Neuronal stem cell (in vitro differentiated cells): ENCODE data around the gene ZNF200.
"Not testable (repeated sequence)": the region's sequence is repeated elsewhere in the genome, so short reads cannot be mapped to it uniquely, and the experiment has no call there.

ENCODE experiments used
- DNase-seq: peaks from one replicate; pipeline ENCODE4 v3.0.0-alpha.2; 2013; ENCODE audit warnings: low spot score
- H2AFZ ChIP-seq: one replicate; pipeline ENCODE4 v1.6.1; 2013; ENCODE audit warnings: mild to moderate bottlenecking, low read length, inconsistent platforms
- H2AK5ac ChIP-seq: 2 replicates; pipeline ENCODE4 v1.6.1; 2013; ENCODE audit warnings: low read depth, mild to moderate bottlenecking, inconsistent platforms, low read length, moderate library complexity, mixed read lengths
- H2BK120ac ChIP-seq: 2 replicates; pipeline ENCODE4 v1.6.1; 2013; ENCODE audit warnings: low read depth, mild to moderate bottlenecking, inconsistent platforms, low read length, moderate library complexity, mixed read lengths
- H2BK12ac ChIP-seq: one replicate; pipeline ENCODE4 v1.6.1; 2013; ENCODE audit warnings: low read length, inconsistent platforms
- H2BK15ac ChIP-seq: 2 replicates; pipeline ENCODE4 v1.6.1; 2013; ENCODE audit warnings: mild to moderate bottlenecking, low read length, inconsistent platforms, mixed read lengths
- H2BK5ac ChIP-seq: one replicate; pipeline ENCODE4 v1.6.1; 2013; ENCODE audit warnings: inconsistent platforms, mild to moderate bottlenecking, low read length, moderate library complexity
- H3K14ac ChIP-seq: one replicate; pipeline ENCODE4 v1.6.1; 2013; ENCODE audit warnings: low read length, inconsistent platforms
- H3K18ac ChIP-seq: 2 replicates; pipeline ENCODE4 v1.6.1; 2013; ENCODE audit warnings: low read length, inconsistent platforms
- H3K23ac ChIP-seq: 2 replicates; pipeline ENCODE4 v1.6.1; 2013; ENCODE audit warnings: low read depth, mild to moderate bottlenecking, mixed read lengths, low read length, inconsistent platforms; ENCODE audit not compliant: poor library complexity
- H3K27ac ChIP-seq: replicated peaks from 3 replicates; pipeline ENCODE4 v1.5.1; 2013; ENCODE audit warnings: low read length, inconsistent platforms
- H3K27me3 ChIP-seq, 3 experiments: 2 replicates each; pipeline ENCODE4 v1.6.1; 2013; ENCODE audit warnings: low read length in 3 of 3, mild to moderate bottlenecking in 2 of 3, inconsistent platforms in 1 of 3, low read depth in 1 of 3, mixed read lengths in 1 of 3, moderate library complexity in 1 of 3; ENCODE audit not compliant: control insufficient read depth in 3 of 3, insufficient read depth in 3 of 3
- H3K36me3 ChIP-seq, 2 donors: replicated peaks in 1 of 2; 2 replicates each; pipeline ENCODE4 v1.6.1; 2013; ENCODE audit warnings: low read length in 2 of 2; ENCODE audit not compliant: control insufficient read depth in 2 of 2, insufficient read depth in 2 of 2
- H3K4ac ChIP-seq: 2 replicates; pipeline ENCODE4 v1.6.1; 2013; ENCODE audit warnings: inconsistent platforms, mild to moderate bottlenecking, low read length, moderate library complexity
- H3K4me1 ChIP-seq, 2 donors: 1 replicate in 1 of 2; 2 replicates in 1 of 2; pipeline ENCODE4 v1.6.1; 2013; ENCODE audit warnings: low read length in 2 of 2, low read depth in 1 of 2; ENCODE audit not compliant: control insufficient read depth in 2 of 2, insufficient read depth in 1 of 2
- H3K4me2 ChIP-seq: one replicate; pipeline ENCODE4 v1.6.1; 2013; ENCODE audit warnings: mild to moderate bottlenecking, low read length, inconsistent platforms; ENCODE audit not compliant: insufficient read depth, poor library complexity, severe bottlenecking
- H3K4me3 ChIP-seq, 2 donors: 2 replicates each; pipeline ENCODE4 v1.5.1; 2013; ENCODE audit warnings: low read length in 2 of 2, mild to moderate bottlenecking in 2 of 2, inconsistent platforms in 1 of 2, moderate library complexity in 1 of 2
- H3K79me1 ChIP-seq: one replicate; pipeline ENCODE4 v1.6.1; 2013; ENCODE audit warnings: low read depth, mild to moderate bottlenecking, inconsistent platforms, low read length, moderate library complexity
- H3K9ac ChIP-seq: one replicate; pipeline ENCODE4 v1.6.1; 2013; ENCODE audit warnings: mild to moderate bottlenecking, low read depth, low read length, inconsistent platforms; ENCODE audit not compliant: poor library complexity
- H3K9me3 ChIP-seq, 2 donors: replicated peaks in 1 of 2; 2 replicates each; pipeline versions ENCODE3 to v1.6.1; 2013; ENCODE audit warnings: low read length in 2 of 2, mild to moderate bottlenecking in 2 of 2, inconsistent platforms in 1 of 2, low read depth in 1 of 2, mixed read lengths in 1 of 2, moderate library complexity in 1 of 2; ENCODE audit not compliant: control insufficient read depth in 2 of 2, insufficient read depth in 1 of 2
- H4K8ac ChIP-seq: one replicate; pipeline ENCODE4 v1.6.1; 2013; ENCODE audit warnings: low read depth, mild to moderate bottlenecking, inconsistent platforms, low read length, moderate library complexity
- H4K91ac ChIP-seq: one replicate; pipeline ENCODE4 v1.6.1; 2013; ENCODE audit warnings: low read length, low read depth, mild to moderate bottlenecking, inconsistent platforms; ENCODE audit not compliant: poor library complexity
- WGBS, 2 donors: extraction: QIAGEN DNeasy Blood & Tissue Kit; methylation state at CpG; one replicate each; pipeline ENCODE4 v1.1.7; 2013; ENCODE audit warnings: missing lambda C conversion rate in 2 of 2, mixed read lengths in 1 of 2; ENCODE audit not compliant: insufficient read length in 2 of 2, insufficient replicate concordance in 1 of 2; ENCODE audit errors: extremely low coverage in 2 of 2; 5-methylcytosine and 5-hydroxymethylcytosine counted together

Gene ZNF200

DNA sequence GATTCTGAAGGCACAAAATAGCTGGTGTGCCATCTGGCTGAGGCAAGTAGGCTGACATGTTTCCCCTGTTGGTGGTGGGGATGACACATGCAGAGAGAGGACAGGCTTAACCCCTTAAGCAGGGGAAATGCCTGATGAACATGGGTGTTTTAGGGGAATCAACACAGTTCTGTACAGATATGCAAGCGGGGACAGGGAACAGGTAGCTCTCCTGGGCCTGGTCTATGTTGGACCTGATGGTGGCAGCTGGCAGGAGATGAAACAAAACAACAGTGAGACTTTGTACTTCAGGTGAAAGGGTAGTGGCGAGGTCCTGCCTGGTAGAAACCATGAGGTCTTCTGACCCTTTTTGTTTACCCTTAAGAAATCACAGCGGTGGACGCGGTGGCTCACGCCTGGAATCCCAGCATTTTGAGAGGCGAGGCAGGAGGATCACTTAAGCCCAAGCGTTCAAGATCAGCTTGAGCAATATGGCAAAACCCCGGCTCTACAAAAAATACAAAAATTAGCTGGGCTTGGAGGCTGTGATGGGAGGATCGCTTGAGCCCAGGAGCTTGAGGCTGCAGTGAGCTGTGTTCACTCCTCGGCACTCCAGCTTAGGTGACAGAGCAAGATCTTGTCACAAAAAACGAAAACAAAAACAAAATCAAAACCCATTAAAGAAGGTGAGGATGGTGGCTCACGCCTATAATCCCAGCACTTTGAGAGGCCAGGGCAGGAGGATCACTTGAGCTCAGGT lies 36.5 kb downstream of the ZNF200 start:
- WGBS, 2 donors: no CpG with 5 or more reads among the region's 13 CpGs
- Histone ChIP-seq H3K9ac (no peak overlapping the region), H2BK5ac (no peak overlapping the region), H2BK15ac (no peak overlapping the region), H2AFZ (no peak overlapping the region), H3K36me3 (no peaks in the 10 kb centered on the region), H4K8ac (no peak overlapping the region), H3K23ac (no peak overlapping the region), H3K18ac (no peak overlapping the region), H2BK12ac (no peak overlapping the region), H4K91ac (no peak overlapping the region), H3K4me3 (no peak overlapping the region), H2AK5ac (no peak overlapping the region), H3K14ac (no peak overlapping the region), H3K4me2 (no peak overlapping the region), H3K9me3 (no peaks in the 10 kb centered on the region), H3K4ac (no peak overlapping the region), H2BK120ac (no peak overlapping the region), H3K4me1 (peaks cover 0 to 9% of the 10 kb centered on the region in 2 donors), H3K27ac (no peak overlapping the region), H3K27me3 (peaks cover 0 to 13% (median 0%) of the 10 kb centered on the region in 3 experiments), H3K79me1 (no peaks in the 10 kb centered on the region)
- no peak for DNase-seq

DNA sequence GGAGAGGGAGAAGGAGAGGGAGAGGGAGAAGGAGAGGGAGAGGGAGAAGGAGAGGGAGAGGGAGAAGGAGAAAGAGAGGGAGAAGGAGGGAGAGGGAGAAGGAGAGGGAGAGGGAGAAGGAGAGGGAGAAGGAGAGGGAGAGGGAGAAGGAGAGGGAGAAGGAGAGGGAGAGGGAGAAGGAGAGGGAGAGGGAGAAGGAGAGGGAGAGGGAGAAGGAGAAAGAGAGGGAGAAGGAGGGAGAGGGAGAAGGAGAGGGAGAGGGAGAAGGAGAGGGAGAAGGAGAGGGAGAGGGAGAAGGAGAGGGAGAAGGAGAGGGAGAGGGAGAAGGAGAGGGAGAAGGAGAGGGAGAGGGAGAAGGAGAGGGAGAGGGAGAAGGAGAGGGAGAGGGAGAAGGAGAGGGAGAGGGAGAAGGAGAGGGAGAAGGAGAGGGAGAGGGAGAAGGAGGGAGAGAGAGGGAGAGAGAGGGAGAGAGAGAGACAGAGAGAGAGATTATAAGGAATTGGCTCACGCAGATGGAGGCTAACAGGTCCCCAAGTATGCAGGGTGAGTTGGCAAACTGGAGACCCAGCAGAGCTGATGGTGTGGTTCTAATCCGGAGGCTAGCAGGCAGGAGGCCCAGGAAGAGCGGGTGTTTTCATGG lies 37.1 kb downstream of the ZNF200 start:
- not testable (repeated sequence) for H3K9ac ChIP-seq, H2AK5ac ChIP-seq, H3K14ac ChIP-seq, H3K27ac ChIP-seq, H4K91ac ChIP-seq, H3K9me3 ChIP-seq, DNase-seq, H3K4me1 ChIP-seq, H3K4me3 ChIP-seq, H3K23ac ChIP-seq, H3K79me1 ChIP-seq, H2BK120ac ChIP-seq, H4K8ac ChIP-seq, H3K4ac ChIP-seq, H2BK15ac ChIP-seq, H2AFZ ChIP-seq, H2BK5ac ChIP-seq, H2BK12ac ChIP-seq, H3K36me3 ChIP-seq, H3K4me2 ChIP-seq, H3K18ac ChIP-seq
- WGBS, 2 donors: no CpG with 5 or more reads among the region's 3 CpGs
- H3K27me3 ChIP-seq: peaks cover 0 to 13% (median 0%) of the 10 kb centered on the region in 3 experiments

DNA sequence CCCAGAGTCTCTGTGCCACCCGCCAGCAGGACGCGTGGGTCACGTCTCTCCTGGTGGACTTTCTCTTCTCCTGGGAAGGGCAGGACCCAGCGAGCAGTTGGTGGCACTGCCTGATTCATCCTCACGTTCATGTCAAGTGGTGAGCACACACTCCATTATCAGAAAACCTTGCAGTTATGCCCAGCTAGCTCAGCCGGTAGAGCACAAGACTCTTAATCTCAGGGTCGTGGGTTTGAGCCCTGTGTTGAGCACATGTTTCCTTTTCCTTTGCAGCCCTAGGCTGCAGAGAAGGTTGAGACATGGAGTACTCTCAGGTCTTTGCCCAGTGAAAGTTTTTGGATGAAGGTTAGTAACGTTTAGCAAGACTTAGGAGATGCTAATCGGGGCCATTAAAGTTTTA lies 39.0 kb downstream of the ZNF200 start:
- peaks cover 0 to 2% of the 10 kb centered on the region in 2 donors for H3K9me3 ChIP-seq
- no CpG with 5 or more reads among the region's 10 CpGs for WGBS, 2 donors
- DNase-seq: no peak
- no peak overlapping the region for H3K18ac ChIP-seq
- no peak overlapping the region for H3K4ac ChIP-seq
- H2AFZ ChIP-seq: no peak overlapping the region
- no peak overlapping the region for H3K4me3 ChIP-seq
- no peak overlapping the region for H3K14ac ChIP-seq
- no peak overlapping the region for H2BK12ac ChIP-seq
- no peak overlapping the region for H3K4me2 ChIP-seq
- no peak overlapping the region for H2AK5ac ChIP-seq
- no peak overlapping the region for H3K9ac ChIP-seq
- no peak overlapping the region for H2BK15ac ChIP-seq
- no peaks in the 10 kb centered on the region for H3K79me1 ChIP-seq
- H3K36me3 ChIP-seq: no peaks in the 10 kb centered on the region
- no peak overlapping the region for H4K91ac ChIP-seq
- no peak overlapping the region for H2BK120ac ChIP-seq
- no peaks in the 10 kb centered on the region for H3K4me1 ChIP-seq
- H4K8ac ChIP-seq: no peak overlapping the region
- H3K27me3 ChIP-seq: peaks cover 0 to 14% (median 8%) of the 10 kb centered on the region in 3 experiments
- no peak overlapping the region for H3K27ac ChIP-seq
- no peak overlapping the region for H2BK5ac ChIP-seq
- peak overlapping the region; percentile 70 for H3K23ac ChIP-seq

DNA sequence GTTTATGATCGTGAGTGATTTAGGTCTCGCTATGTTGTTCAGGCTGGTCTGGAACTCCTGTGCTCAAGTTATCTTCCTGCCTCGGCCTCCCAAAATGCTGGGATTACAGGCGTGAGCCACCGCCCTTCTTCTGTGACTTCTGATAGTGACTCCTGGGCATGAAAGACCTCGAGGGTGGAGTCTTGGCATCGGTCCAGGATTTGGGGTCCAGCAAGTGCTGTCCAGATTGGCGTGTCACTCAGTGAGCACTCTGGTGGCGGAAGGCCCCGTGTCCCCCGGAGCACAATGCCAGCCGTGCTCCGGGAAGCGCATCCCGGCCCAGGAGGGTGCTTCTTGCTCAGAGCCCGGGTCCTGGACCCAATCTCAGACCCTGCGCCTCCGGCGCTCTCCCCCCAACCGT lies 40.2 kb downstream of the ZNF200 start:
- Histone ChIP-seq H3K18ac (no peak overlapping the region), H4K91ac (no peak overlapping the region)
- WGBS, 2 donors: no CpG with 5 or more reads among the region's 20 CpGs

More for the DNA sequence above, 40.2 kb downstream of the ZNF200 start:
- Histone ChIP-seq H3K79me1 (no peaks in the 10 kb centered on the region), H2AK5ac (no peak overlapping the region), H2AFZ (no peak overlapping the region), H4K8ac (no peak overlapping the region), H2BK120ac (no peak overlapping the region), H3K4me1 (no peaks in the 10 kb centered on the region), H3K14ac (no peak overlapping the region), H3K4me2 (no peak overlapping the region), H3K36me3 (no peaks in the 10 kb centered on the region), H3K23ac (no peak overlapping the region), H3K4me3 (peak overlapping the region in 1 of 2 donors; percentile 27), H3K9me3 (peaks cover 0 to 2% of the 10 kb centered on the region in 2 donors), H3K9ac (no peak overlapping the region), H2BK5ac (no peak overlapping the region), H2BK12ac (no peak overlapping the region), H3K27me3 (peaks cover 2 to 22% (median 20%) of the 10 kb centered on the region in 3 experiments), H2BK15ac (no peak overlapping the region), H3K4ac (no peak overlapping the region), H3K27ac (no peak overlapping the region)
- no peak for DNase-seq
